HepG2 (cell line): ENCODE data around the gene ATRAID. TPM values are rescaled to one million over a fixed set of nuclear protein-coding genes. Genes with fewer than 3 reads are reported as not detected.
A peak's percentile ranks its signal among the peaks of the same experiment; 100 is the strongest.

Experiments
- ATF7 ChIP-seq, 2 experiments: fragments of 450-650 bp in 1 of 2; sonication (generic) in 1 of 2; formaldehyde crosslinking in 1 of 2; IDR thresholded peaks; 2 replicates each; pipeline versions ENCODE4 v1.4.0 to v1.6.1; 2016 to 2020; ENCODE audit warnings: antibody characterized with exemption in 1 of 2, mild to moderate bottlenecking in 1 of 2, missing genetic modification reagents in 1 of 2
- FOXK2 ChIP-seq: fragments of 450-650 bp; IDR thresholded peaks from 2 replicates; pipeline ENCODE4 v1.6.1; 2016
- GABPB1 ChIP-seq: IDR thresholded peaks from 2 replicates; pipeline ENCODE4 v1.6.1; 2016; ENCODE audit warnings: mild to moderate bottlenecking, missing genetic modification reagents, moderate library complexity, missing compliant biosample characterization
- HNRNPLL ChIP-seq: fragments of 200-400 bp; formaldehyde crosslinking; IDR thresholded peaks from 2 replicates; pipeline ENCODE4 v1.6.1; 2017; ENCODE audit warnings: mild to moderate bottlenecking, low read depth, low read length; ENCODE audit not compliant: poor library complexity, severe bottlenecking
- NFRKB ChIP-seq: fragments of 450-650 bp; IDR thresholded peaks from 2 replicates; pipeline ENCODE4 v1.6.1; 2017
- SIX1 ChIP-seq: sonication (generic); formaldehyde crosslinking; IDR thresholded peaks from 2 replicates; pipeline ENCODE4 v1.4.0; 2020; ENCODE audit warnings: missing genetic modification reagents, borderline replicate concordance
- SRSF9 ChIP-seq: fragments of 200-400 bp; formaldehyde crosslinking; IDR thresholded peaks from 2 replicates; pipeline ENCODE4 v1.6.1; 2018; ENCODE audit warnings: borderline replicate concordance, mild to moderate bottlenecking, low read depth, low read length; ENCODE audit not compliant: insufficient read depth, poor library complexity, severe bottlenecking
- ZFP36L2 ChIP-seq: sonication (generic); formaldehyde crosslinking; IDR thresholded peaks from 2 replicates; pipeline ENCODE4 v1.4.0; 2020; ENCODE audit warnings: missing genetic modification reagents
- ZNF382 ChIP-seq: sonication (generic); formaldehyde crosslinking; IDR thresholded peaks from 2 replicates; pipeline ENCODE4 v1.5.0; 2020; ENCODE audit warnings: missing genetic modification reagents, mild to moderate bottlenecking, borderline replicate concordance
- ZNF570 ChIP-seq: sonication (generic); formaldehyde crosslinking; IDR thresholded peaks from 2 replicates; pipeline ENCODE4 v1.4.0; 2020; ENCODE audit warnings: mild to moderate bottlenecking, missing genetic modification reagents, borderline replicate concordance
- ZNF777 ChIP-seq: sonication (generic); formaldehyde crosslinking; IDR thresholded peaks from 2 replicates; pipeline ENCODE4 v1.4.0; 2020; ENCODE audit warnings: missing genetic modification reagents
- ZNF792 ChIP-seq: IDR thresholded peaks from 2 replicates; pipeline ENCODE4 v1.6.1; 2016
- ZNF816 ChIP-seq: sonication (generic); formaldehyde crosslinking; IDR thresholded peaks from 2 replicates; pipeline ENCODE4 v1.8.0; 2022; ENCODE audit warnings: missing genetic modification reagents, mild to moderate bottlenecking, borderline replicate concordance
- ZNF850 ChIP-seq: sonication (generic); formaldehyde crosslinking; conservative IDR thresholded peaks from 2 replicates; pipeline ENCODE4 v1.9.0; 2021; ENCODE audit warnings: mild to moderate bottlenecking, missing genetic modification reagents
- polyA plus RNA-seq, 8 experiments: library from polyadenylated mRNA; depleted of rRNA in 3 of 8; stranded (reverse) in 7 of 8; unstranded in 1 of 8; fragments of >200 nt; fragmentation: Illumina TruSeq in 4 of 8; extraction: Trizol in 4 of 8; gene quantifications; 2 replicates each; pipeline versions ENCODE4 v1.2.1 to v1.2.3, GENCODE V29; 2011 to 2016; ENCODE audit warnings: low read depth in 4 of 8, missing spikeins in 1 of 8, mixed read lengths in 1 of 8; ENCODE audit not compliant: insufficient read depth in 1 of 8
- total RNA-seq, 5 experiments: library from RNA; depleted of rRNA; stranded (reverse); fragments of >200 nt; fragmentation: Illumina TruSeq; extraction: Trizol; gene quantifications; 2 replicates each; pipeline ENCODE4 v1.2.3, GENCODE V29; 2016; ENCODE audit warnings: low read depth in 1 of 5
- TF ChIP-seq, protein P1 (sequence below): sonication (generic); formaldehyde crosslinking; IDR thresholded peaks from 2 replicates; pipeline ENCODE4 v1.5.0; 2020; ENCODE audit warnings: mild to moderate bottlenecking, missing genetic modification reagents
- TF ChIP-seq, protein P2 (sequence below): sonication (generic); formaldehyde crosslinking; IDR thresholded peaks from 2 replicates; pipeline ENCODE4 v1.4.0; 2020; ENCODE audit warnings: missing genetic modification reagents, mild to moderate bottlenecking, borderline replicate concordance
- TF ChIP-seq, protein P3 (sequence below): sonication (generic); formaldehyde crosslinking; IDR thresholded peaks from 2 replicates; pipeline ENCODE4 v1.5.0; 2020; ENCODE audit warnings: mild to moderate bottlenecking, missing genetic modification reagents
- TF ChIP-seq, protein P4 (sequence below): sonication (generic); formaldehyde crosslinking; IDR thresholded peaks from 2 replicates; pipeline ENCODE4 v1.4.0; 2020; ENCODE audit warnings: mild to moderate bottlenecking, missing genetic modification reagents
- TF ChIP-seq, protein P5 (sequence below): IDR thresholded peaks from 2 replicates; pipeline ENCODE4 v1.6.1; 2016; ENCODE audit warnings: low read depth, borderline replicate concordance

ATRAID gene
- total and polyA plus RNA-seq, 2 of the 13 experiments (the other 11 are each of a cell fraction or from before 2014, with no cell fraction given) = 207 to 382 TPM

DNA sequence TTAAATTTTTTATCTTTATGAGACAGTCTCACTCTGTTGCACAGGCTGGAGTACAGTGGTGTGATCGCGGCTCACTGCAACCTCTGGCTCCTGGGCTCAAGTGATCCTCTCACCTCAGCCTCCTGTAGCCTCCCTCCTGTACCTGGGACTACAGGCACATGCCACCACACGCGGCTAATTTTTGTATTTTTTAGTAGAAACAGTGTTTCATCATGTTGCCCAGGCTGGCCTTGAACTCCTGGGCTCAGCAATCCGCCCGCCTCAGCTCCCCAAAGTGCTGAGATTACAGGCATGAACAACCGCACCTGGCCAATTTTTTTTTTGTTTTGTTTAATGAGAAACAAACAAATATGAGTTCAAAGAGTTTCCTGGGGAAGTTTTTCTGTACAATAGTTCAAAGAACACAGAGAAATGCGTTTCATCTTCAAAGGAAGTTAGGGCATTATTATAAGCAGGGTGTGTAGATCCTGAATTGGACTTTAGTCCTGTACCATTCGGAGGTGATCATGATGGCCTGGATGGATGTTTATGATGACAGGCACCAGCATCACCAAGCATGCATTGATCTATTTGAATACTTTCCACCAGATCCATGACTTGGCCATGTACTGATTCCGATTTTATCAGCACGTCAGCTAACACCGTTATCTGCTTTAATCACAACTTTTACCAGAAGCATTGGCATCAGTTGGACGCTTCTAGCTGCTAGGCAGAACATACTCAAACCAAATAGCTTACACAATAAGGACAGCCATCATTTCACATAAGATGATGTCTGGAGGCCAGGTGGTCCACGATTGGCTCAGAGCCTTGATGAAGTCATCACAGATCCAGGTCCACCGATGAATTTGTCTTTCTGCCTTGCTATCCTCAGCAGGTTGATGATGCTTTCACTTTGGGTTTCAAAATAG is 34.1 kb upstream of the ATRAID start (continued):
- TF ChIP-seq, protein P1, sequence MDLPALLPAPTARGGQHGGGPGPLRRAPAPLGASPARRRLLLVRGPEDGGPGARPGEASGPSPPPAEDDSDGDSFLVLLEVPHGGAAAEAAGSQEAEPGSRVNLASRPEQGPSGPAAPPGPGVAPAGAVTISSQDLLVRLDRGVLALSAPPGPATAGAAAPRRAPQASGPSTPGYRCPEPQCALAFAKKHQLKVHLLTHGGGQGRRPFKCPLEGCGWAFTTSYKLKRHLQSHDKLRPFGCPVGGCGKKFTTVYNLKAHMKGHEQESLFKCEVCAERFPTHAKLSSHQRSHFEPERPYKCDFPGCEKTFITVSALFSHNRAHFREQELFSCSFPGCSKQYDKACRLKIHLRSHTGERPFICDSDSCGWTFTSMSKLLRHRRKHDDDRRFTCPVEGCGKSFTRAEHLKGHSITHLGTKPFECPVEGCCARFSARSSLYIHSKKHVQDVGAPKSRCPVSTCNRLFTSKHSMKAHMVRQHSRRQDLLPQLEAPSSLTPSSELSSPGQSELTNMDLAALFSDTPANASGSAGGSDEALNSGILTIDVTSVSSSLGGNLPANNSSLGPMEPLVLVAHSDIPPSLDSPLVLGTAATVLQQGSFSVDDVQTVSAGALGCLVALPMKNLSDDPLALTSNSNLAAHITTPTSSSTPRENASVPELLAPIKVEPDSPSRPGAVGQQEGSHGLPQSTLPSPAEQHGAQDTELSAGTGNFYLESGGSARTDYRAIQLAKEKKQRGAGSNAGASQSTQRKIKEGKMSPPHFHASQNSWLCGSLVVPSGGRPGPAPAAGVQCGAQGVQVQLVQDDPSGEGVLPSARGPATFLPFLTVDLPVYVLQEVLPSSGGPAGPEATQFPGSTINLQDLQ = no peak
- peak; percentile 80 for TF ChIP-seq SIX1
- peak; percentile 37 for TF ChIP-seq ATF7 (IDR thresholded peaks at IDR 0.05)
- TF ChIP-seq ATF7 (CRISPR knock-in tag; IDR thresholded peaks at IDR 0.05) = peak; percentile 71; the same call in 1 of the 2 replicates
- no peak for TF ChIP-seq HNRNPLL
- TF ChIP-seq ZFP36L2 (CRISPR knock-in tag) = 0 out of 2 replicates have a peak, but pooled peaks have one; percentile 62
- TF ChIP-seq, protein P2, sequence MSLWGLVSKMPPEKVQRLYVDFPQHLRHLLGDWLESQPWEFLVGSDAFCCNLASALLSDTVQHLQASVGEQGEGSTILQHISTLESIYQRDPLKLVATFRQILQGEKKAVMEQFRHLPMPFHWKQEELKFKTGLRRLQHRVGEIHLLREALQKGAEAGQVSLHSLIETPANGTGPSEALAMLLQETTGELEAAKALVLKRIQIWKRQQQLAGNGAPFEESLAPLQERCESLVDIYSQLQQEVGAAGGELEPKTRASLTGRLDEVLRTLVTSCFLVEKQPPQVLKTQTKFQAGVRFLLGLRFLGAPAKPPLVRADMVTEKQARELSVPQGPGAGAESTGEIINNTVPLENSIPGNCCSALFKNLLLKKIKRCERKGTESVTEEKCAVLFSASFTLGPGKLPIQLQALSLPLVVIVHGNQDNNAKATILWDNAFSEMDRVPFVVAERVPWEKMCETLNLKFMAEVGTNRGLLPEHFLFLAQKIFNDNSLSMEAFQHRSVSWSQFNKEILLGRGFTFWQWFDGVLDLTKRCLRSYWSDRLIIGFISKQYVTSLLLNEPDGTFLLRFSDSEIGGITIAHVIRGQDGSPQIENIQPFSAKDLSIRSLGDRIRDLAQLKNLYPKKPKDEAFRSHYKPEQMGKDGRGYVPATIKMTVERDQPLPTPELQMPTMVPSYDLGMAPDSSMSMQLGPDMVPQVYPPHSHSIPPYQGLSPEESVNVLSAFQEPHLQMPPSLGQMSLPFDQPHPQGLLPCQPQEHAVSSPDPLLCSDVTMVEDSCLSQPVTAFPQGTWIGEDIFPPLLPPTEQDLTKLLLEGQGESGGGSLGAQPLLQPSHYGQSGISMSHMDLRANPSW (CRISPR knock-in tag) = peak; percentile 89
- peak; percentile 64 for TF ChIP-seq GABPB1
- TF ChIP-seq ZNF792 = peak; percentile 37; the same call in 1 of the 2 replicates
- TF ChIP-seq, protein P3, sequence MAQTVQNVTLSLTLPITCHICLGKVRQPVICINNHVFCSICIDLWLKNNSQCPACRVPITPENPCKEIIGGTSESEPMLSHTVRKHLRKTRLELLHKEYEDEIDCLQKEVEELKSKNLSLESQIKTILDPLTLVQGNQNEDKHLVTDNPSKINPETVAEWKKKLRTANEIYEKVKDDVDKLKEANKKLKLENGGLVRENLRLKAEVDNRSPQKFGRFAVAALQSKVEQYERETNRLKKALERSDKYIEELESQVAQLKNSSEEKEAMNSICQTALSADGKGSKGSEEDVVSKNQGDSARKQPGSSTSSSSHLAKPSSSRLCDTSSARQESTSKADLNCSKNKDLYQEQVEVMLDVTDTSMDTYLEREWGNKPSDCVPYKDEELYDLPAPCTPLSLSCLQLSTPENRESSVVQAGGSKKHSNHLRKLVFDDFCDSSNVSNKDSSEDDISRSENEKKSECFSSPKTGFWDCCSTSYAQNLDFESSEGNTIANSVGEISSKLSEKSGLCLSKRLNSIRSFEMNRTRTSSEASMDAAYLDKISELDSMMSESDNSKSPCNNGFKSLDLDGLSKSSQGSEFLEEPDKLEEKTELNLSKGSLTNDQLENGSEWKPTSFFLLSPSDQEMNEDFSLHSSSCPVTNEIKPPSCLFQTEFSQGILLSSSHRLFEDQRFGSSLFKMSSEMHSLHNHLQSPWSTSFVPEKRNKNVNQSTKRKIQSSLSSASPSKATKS = 0 out of 2 replicates have a peak, but pooled peaks have one; percentile 79
- no peak for TF ChIP-seq ZNF570
- TF ChIP-seq, protein P4, sequence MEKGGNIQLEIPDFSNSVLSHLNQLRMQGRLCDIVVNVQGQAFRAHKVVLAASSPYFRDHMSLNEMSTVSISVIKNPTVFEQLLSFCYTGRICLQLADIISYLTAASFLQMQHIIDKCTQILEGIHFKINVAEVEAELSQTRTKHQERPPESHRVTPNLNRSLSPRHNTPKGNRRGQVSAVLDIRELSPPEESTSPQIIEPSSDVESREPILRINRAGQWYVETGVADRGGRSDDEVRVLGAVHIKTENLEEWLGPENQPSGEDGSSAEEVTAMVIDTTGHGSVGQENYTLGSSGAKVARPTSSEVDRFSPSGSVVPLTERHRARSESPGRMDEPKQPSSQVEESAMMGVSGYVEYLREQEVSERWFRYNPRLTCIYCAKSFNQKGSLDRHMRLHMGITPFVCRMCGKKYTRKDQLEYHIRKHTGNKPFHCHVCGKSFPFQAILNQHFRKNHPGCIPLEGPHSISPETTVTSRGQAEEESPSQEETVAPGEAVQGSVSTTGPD (CRISPR knock-in tag) = peak; percentile 93
- no peak for TF ChIP-seq SRSF9
- TF ChIP-seq ZNF382 (CRISPR knock-in tag) = no peak
- no peak for TF ChIP-seq ZNF850 (CRISPR knock-in tag)
- peak; percentile 71; the same call in 1 of the 2 replicates for TF ChIP-seq ZNF816 (CRISPR knock-in tag)
- no peak for TF ChIP-seq ZNF777 (CRISPR knock-in tag)
- peak; percentile 76; the same call in 1 of the 2 replicates for TF ChIP-seq FOXK2
- TF ChIP-seq, protein P5, sequence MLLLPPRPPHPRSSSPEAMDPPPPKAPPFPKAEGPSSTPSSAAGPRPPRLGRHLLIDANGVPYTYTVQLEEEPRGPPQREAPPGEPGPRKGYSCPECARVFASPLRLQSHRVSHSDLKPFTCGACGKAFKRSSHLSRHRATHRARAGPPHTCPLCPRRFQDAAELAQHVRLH (CRISPR knock-in tag) = peak; percentile 21
- TF ChIP-seq NFRKB = no peak
